Adrenal gland (tissue), 12 donors: ENCODE results near the gene NUP62. TPM values are rescaled to one million over a fixed set of nuclear protein-coding genes. Genes with fewer than 3 reads are reported as not detected.

Experiments
- DNase-seq, 7 donors: peaks; one replicate each; pipeline ENCODE4 v3.0.0-alpha.2; 2019 to 2020
- H3K27ac ChIP-seq, 5 donors: fragments of 200-600 bp; sonication (generic) in 4 of 5; 1 replicate in 3 of 5; 2 replicates in 2 of 5; pipeline versions ENCODE4 v1.5.1 to v1.8.0; 2016 to 2020; ENCODE audit warnings: mild to moderate bottlenecking in 1 of 5
- H3K27me3 ChIP-seq: fragments of 200-600 bp; 2 replicates; pipeline ENCODE4 v1.8.0; 2021
- H3K36me3 ChIP-seq, 2 donors: fragments of 200-600 bp; replicated peaks in 1 of 2; 1 replicate in 1 of 2; 2 replicates in 1 of 2; pipeline versions ENCODE4 v1.5.1 to v1.8.0; 2018 to 2022
- H3K4me1 ChIP-seq, 2 donors: fragments of 200-600 bp; replicated peaks in 1 of 2; 1 replicate in 1 of 2; 2 replicates in 1 of 2; pipeline versions ENCODE4 v1.5.1 to v1.8.0; 2018 to 2021
- H3K4me3 ChIP-seq, 4 donors: fragments of 200-600 bp; sonication (generic) in 3 of 4; one replicate each; pipeline ENCODE4 v1.5.1; 2016 to 2018
- H3K9me3 ChIP-seq, 3 donors: fragments of 200-600 bp; sonication (generic) in 1 of 3; replicated peaks in 1 of 3; 1 replicate in 2 of 3; 2 replicates in 1 of 3; pipeline versions ENCODE4 v1.5.1 to v1.8.0; 2016 to 2021
- POLR2A ChIP-seq, 2 donors: fragments of 450-650 bp; IDR thresholded peaks; one replicate each; pipeline ENCODE4 v1.6.1; 2017; ENCODE audit warnings: antibody characterized with exemption in 2 of 2, mild to moderate bottlenecking in 2 of 2, moderate library complexity in 1 of 2
- WGBS, 4 donors: extraction: QIAGEN DNeasy Blood & Tissue Kit in 2 of 4; methylation state at CpG; one replicate each; pipeline versions ENCODE4 v1.1.5 to v1.1.7; 2013 to 2017; 5-methylcytosine and 5-hydroxymethylcytosine counted together
- intact Hi-C, 2 donors: fragments of 100-400 bp; cut with DNase I; formaldehyde crosslinking; loops; one replicate each; pipeline versions ENCODE4 v1.14.1 to v1.15.0; 2022 to 2023
- polyA plus RNA-seq, 3 donors: library from polyadenylated mRNA; stranded (reverse); fragments of 200-250 nt in 2 of 3; fragments of 350-450 nt in 1 of 3; fragmentation: Illumina TruSeq in 1 of 3; extraction: RNeasy Lipid Tissue Mini Kit (QIAGEN cat#74804) in 1 of 3; gene quantifications; one replicate each; pipeline ENCODE4 v1.2.3, GENCODE V29; 2013 to 2014
- total RNA-seq, 9 donors: library from RNA; depleted of rRNA in 4 of 9; stranded (reverse); fragments of >200 nt in 4 of 9; fragments of 120-200 nt in 1 of 9; fragmentation: NEBNext Ultra II Directional in 1 of 9; extraction: Animal tissue kit (Norgen Biotek cat#: 25700) in 1 of 9; gene quantifications; one replicate each; pipeline versions ENCODE4 v1.1.0 to v1.2.4, GENCODE V29; 2013 to 2023
- TF ChIP-seq, protein P1 (sequence below), 6 experiments: fragments of 450-650 bp in 4 of 6; fragments of 200-600 bp in 2 of 6; sonication (generic) in 1 of 6; IDR thresholded peaks; 1 replicate in 5 of 6; 2 replicates in 1 of 6; pipeline versions ENCODE4 v1.5.1 to v1.8.0; 2016 to 2021; ENCODE audit warnings: antibody characterized with exemption in 6 of 6, mild to moderate bottlenecking in 2 of 6, moderate library complexity in 1 of 6
- donor health status: healthy with polysubstance abuse.
- donor health status: Bipolar disorder and iron deficiency.
- donor health status: DM: yes; HTN: yes; CAD: no.
- donor health status: DM: no; HTN: no; CAD: no.
- donor health status: DM: no; HTN: no; CAD: no.
- donor health status: DM: yes; HTN: yes; CAD: no.

NUP62 gene
- total and polyA plus RNA-seq, 12 donors: 26.4 to 71.8 (median 48.3) TPM

DNA sequence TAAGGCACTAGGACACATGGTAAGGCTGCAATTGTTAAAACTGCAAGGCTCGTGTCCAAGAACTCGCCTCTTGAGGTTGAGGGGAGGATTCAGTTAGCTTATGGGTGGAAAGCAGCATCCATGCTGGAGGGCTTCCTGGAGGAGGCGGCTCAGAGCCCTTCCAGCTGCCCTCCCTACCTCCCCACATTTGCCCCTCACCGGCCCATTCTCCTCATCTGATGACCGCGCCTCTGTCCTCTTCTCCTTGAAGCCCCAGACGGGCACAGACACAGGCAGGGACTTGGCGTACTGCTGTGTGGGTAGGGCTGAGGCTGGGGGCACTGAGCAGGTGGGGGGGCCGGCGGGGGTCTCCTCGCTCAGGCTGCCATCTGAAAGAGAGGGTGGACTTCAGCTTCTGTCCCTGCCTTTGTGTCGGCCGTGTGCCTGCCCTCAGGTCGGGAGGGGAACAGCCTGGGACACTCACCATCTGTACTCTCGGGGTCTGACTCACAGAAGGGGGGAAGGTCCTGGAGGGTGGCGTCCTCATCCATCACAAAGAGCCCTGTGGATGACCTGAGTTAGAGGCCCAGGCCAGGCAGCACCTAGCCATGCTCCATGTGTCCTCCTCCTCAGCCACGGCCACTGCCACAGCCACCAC lies 57.8 kb downstream of the NUP62 start:
- no peaks in the 10 kb centered on the region for H3K9me3 ChIP-seq
- H3K27me3 ChIP-seq: no peaks in the 10 kb centered on the region
- H3K36me3 ChIP-seq: peaks cover 0 to 7% of the 10 kb centered on the region in 2 donors
- intact Hi-C loops: no loop called here
- 84 to 86% (median 85%) methylated on average over 13 to 17 of the region's 17 CpGs for WGBS, 4 donors
- H3K4me3 ChIP-seq: no peak overlapping the region
- peak in 3 of 7 donors; percentile 47 to 53 (median 48) for DNase-seq
- H3K27ac ChIP-seq: peak overlapping the region in 3 of 5 donors; percentile 38 to 94 (median 94)
- peaks cover 33 to 53% of the 10 kb centered on the region in 2 donors for H3K4me1 ChIP-seq
- no peak for TF ChIP-seq POLR2A (IDR thresholded peaks at IDR 0.05)
- TF ChIP-seq, protein P1, sequence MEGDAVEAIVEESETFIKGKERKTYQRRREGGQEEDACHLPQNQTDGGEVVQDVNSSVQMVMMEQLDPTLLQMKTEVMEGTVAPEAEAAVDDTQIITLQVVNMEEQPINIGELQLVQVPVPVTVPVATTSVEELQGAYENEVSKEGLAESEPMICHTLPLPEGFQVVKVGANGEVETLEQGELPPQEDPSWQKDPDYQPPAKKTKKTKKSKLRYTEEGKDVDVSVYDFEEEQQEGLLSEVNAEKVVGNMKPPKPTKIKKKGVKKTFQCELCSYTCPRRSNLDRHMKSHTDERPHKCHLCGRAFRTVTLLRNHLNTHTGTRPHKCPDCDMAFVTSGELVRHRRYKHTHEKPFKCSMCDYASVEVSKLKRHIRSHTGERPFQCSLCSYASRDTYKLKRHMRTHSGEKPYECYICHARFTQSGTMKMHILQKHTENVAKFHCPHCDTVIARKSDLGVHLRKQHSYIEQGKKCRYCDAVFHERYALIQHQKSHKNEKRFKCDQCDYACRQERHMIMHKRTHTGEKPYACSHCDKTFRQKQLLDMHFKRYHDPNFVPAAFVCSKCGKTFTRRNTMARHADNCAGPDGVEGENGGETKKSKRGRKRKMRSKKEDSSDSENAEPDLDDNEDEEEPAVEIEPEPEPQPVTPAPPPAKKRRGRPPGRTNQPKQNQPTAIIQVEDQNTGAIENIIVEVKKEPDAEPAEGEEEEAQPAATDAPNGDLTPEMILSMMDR (IDR thresholded peaks at IDR 0.05): no peak

GRCh38 chr19:49870309-49870901 lies 58.9 kb downstream of the NUP62 start:
- TF ChIP-seq, protein P1 (IDR thresholded peaks at IDR 0.05): no peak
- TF ChIP-seq POLR2A (IDR thresholded peaks at IDR 0.05): no peak
- peak in 6 of 7 donors; percentile 33 to 77 (median 56) for DNase-seq
- Histone ChIP-seq H3K4me1 (peaks cover 40 to 59% of the 10 kb centered on the region in 2 donors), H3K4me3 (peak overlapping the region in 2 of 4 donors; percentile 12 to 70), H3K36me3 (peaks cover 0 to 7% of the 10 kb centered on the region in 2 donors), H3K9me3 (no peaks in the 10 kb centered on the region), H3K27ac (peak overlapping the region; percentile 83 to 98 (median 94)), H3K27me3 (no peaks in the 10 kb centered on the region)
- intact Hi-C loops: no loop called here
- 61 to 73% (median 68%) methylated on average over 4 to 15 of the region's 15 CpGs for WGBS, 4 donors

DNA sequence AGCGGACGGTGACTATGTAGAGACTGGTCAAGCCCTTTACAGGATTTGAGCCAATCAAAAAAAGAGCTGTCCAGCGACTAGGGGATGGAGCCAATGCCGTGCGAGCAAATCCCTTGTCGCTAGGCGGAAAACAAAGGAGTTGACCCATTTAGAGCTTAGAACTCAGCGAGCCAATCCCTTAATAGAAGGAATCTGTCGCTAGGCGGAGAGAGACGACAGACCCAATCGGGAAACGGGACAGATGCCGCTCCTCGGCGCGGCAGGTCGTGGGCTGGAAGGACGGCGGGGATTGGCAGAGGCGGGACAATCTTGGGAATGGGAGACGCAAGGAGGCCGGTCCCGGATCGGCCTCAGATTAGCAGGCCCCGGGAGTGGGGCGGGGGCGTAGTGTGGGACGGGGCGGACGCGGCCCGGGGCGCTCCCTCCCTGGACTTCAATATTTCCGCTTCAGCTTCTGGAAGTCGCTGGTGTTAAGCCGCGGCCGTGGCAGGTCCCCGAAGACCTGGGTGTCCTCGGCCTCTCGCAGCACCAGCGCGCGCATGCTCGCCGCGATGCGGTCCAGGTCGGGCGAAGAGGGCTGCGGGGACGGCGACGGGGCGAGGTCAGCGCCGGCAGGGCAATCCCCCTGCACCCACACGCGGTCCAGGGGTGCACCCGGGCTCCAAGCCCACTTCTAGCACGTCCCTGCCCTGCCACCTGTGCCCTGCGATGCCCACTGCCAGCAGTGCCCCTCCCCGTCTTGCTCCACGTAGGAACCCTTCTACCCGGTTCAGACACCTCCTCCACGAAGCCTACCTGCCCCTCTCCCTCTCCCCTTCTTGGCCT lies 59.6 kb downstream of the NUP62 start:
- peak overlapping the region; percentile 83 to 98 (median 94) for H3K27ac ChIP-seq
- 1% methylated on average over 22 to 67 of the region's 67 CpGs for WGBS, 4 donors
- peak; percentile 62 to 89 for TF ChIP-seq POLR2A (IDR thresholded peaks at IDR 0.05)
- TF ChIP-seq, protein P1 (IDR thresholded peaks at IDR 0.05): peak in 1 of 6 experiments; percentile 11
- intact Hi-C loops: no loop called here
- peak; percentile 96 to 99 (median 97) for DNase-seq
- H3K9me3 ChIP-seq: no peaks in the 10 kb centered on the region
- peak overlapping the region in 2 of 4 donors; percentile 12 to 70 for H3K4me3 ChIP-seq
- H3K36me3 ChIP-seq: peaks cover 0 to 7% of the 10 kb centered on the region in 2 donors
- H3K27me3 ChIP-seq: no peaks in the 10 kb centered on the region
- peaks cover 39 to 59% of the 10 kb centered on the region in 2 donors for H3K4me1 ChIP-seq

- no peaks in the 10 kb centered on the region for H3K27me3 ChIP-seq
- peaks cover 0 to 11% of the 10 kb centered on the region in 2 donors for H3K36me3 ChIP-seq
- intact Hi-C loops: no loop called here
- H3K9me3 ChIP-seq: no peaks in the 10 kb centered on the region
- WGBS, 4 donors: 0 to 8% (median 4%) methylated on average over 9 to 15 of the region's 15 CpGs
- H3K4me1 ChIP-seq: peaks cover 41 to 60% of the 10 kb centered on the region in 2 donors
- peak overlapping the region; percentile 68 to 95 (median 85) for H3K27ac ChIP-seq
- DNase-seq: no peak
- H3K4me3 ChIP-seq: peak overlapping the region in 2 of 4 donors; percentile 8 to 39
- no peak for TF ChIP-seq POLR2A (IDR thresholded peaks at IDR 0.05)
- TF ChIP-seq, protein P1 (IDR thresholded peaks at IDR 0.05): no peak
These were observed 60.3 kb downstream of the NUP62 start for GRCh38 chr19:49869009-49869483.
